Nephron progenitor cell (in vitro differentiated cells): ENCODE data around the gene RAMP2.
A peak's percentile ranks its signal among the peaks of the same experiment; 100 is the strongest.
"Not testable (repeated sequence)": the region's sequence is repeated elsewhere in the genome, so short reads cannot be mapped to it uniquely, and the experiment has no call there.

ENCODE experiments used
- DNase-seq: peaks from one replicate; pipeline ENCODE4 v3.0.0; 2021
- H3K27ac Mint-ChIP-seq: 2 replicates; pipeline ENCODE4 v1.8.0; 2021; ENCODE audit warnings: mild to moderate bottlenecking, moderate library complexity, mixed read lengths
- H3K27me3 Mint-ChIP-seq: 2 replicates; pipeline ENCODE4 v1.8.0; 2021; ENCODE audit warnings: mild to moderate bottlenecking, low read depth, mixed read lengths; ENCODE audit not compliant: poor library complexity
- H3K36me3 Mint-ChIP-seq: 2 replicates; pipeline ENCODE4 v1.8.0; 2021; ENCODE audit warnings: low read depth, mixed read lengths
- H3K4me1 Mint-ChIP-seq: 2 replicates; pipeline ENCODE4 v1.8.0; 2021; ENCODE audit warnings: mixed read lengths
- H3K4me3 Mint-ChIP-seq: 2 replicates; pipeline ENCODE4 v1.8.0; 2021; ENCODE audit warnings: mild to moderate bottlenecking, moderate library complexity, mixed read lengths
- H3K9me3 Mint-ChIP-seq: 2 replicates; pipeline ENCODE4 v1.8.0; 2021; ENCODE audit warnings: mild to moderate bottlenecking, moderate library complexity, mixed read lengths
- CTCF ChIP-seq: fragments of 200-600 bp; sonication (generic); IDR thresholded peaks from 2 replicates; pipeline ENCODE4 v1.5.0; 2021; ENCODE audit warnings: antibody characterized with exemption

RAMP2 gene

GRCh38 chr17:42760652-42761581 is at the start of gene RAMP2:
Gene RAMP2 (plus strand): TSS chr17:42761227. CDS start chr17:42761262, 35 bp downstream.
- H3K27ac Mint-ChIP-seq: no peak within 1 kb of the TSS
- no peak for TF ChIP-seq CTCF
- no peaks in the 10 kb centered on the region for H3K36me3 Mint-ChIP-seq
- H3K4me1 Mint-ChIP-seq: peaks cover 38% of the 10 kb centered on the region
- H3K9me3 Mint-ChIP-seq: no peaks in the 10 kb centered on the region
- H3K27me3 Mint-ChIP-seq: peaks cover 58% of the 10 kb centered on the region
- peak; percentile 70 for DNase-seq
- H3K4me3 Mint-ChIP-seq: peak within 1 kb of the TSS; percentile 72

- H3K4me1 Mint-ChIP-seq: no peaks in the 10 kb centered on the region
Observed at GRCh38 chr17:42720996-42721583, 39.9 kb upstream of the RAMP2 start.

GRCh38 chr17:42723636-42724035 is 37.4 kb upstream of the RAMP2 start:
- Mint-ChIP-seq H3K4me1 (no peaks in the 10 kb centered on the region), H3K27me3 (no peaks in the 10 kb centered on the region), H3K4me3 (no peak overlapping the region), H3K27ac (no peak overlapping the region), H3K9me3 (no peaks in the 10 kb centered on the region), H3K36me3 (peaks cover 44% of the 10 kb centered on the region)
- no peak for TF ChIP-seq CTCF
- DNase-seq: no peak

More at GRCh38 chr17:42720996-42721583, 39.9 kb upstream of the RAMP2 start:
- Mint-ChIP-seq H3K27me3 (no peaks in the 10 kb centered on the region), H3K27ac (no peak overlapping the region), H3K4me3 (no peak overlapping the region), H3K9me3 (no peaks in the 10 kb centered on the region), H3K36me3 (peaks cover 56% of the 10 kb centered on the region)
- TF ChIP-seq CTCF: peak; percentile 61
- peak; percentile 21 for DNase-seq

- no peak overlapping the region for H3K4me3 Mint-ChIP-seq
Observed at GRCh38 chr17:42725143-42725542, 35.9 kb upstream of the RAMP2 start.

GRCh38 chr17:42740699-42741098 is 20.3 kb upstream of the RAMP2 start:
- H3K9me3 Mint-ChIP-seq: peaks cover 8% of the 10 kb centered on the region
- H3K27ac Mint-ChIP-seq: peak overlapping the region; percentile 83
- no peak overlapping the region for H3K4me3 Mint-ChIP-seq
- peaks cover 8% of the 10 kb centered on the region for H3K36me3 Mint-ChIP-seq
- TF ChIP-seq CTCF: no peak
- H3K4me1 Mint-ChIP-seq: peaks cover 16% of the 10 kb centered on the region
- peaks cover 8% of the 10 kb centered on the region for H3K27me3 Mint-ChIP-seq
- DNase-seq: no peak

More at GRCh38 chr17:42725143-42725542, 35.9 kb upstream of the RAMP2 start:
- no peak for TF ChIP-seq CTCF
- Mint-ChIP-seq H3K27me3 (no peaks in the 10 kb centered on the region), H3K36me3 (peaks cover 50% of the 10 kb centered on the region), H3K9me3 (no peaks in the 10 kb centered on the region), H3K27ac (no peak overlapping the region), H3K4me1 (no peaks in the 10 kb centered on the region)
- DNase-seq: no peak

GRCh38 chr17:42742916-42743315 is 18.1 kb upstream of the RAMP2 start:
- H3K27ac Mint-ChIP-seq, DNase-seq, H3K36me3 Mint-ChIP-seq, H3K9me3 Mint-ChIP-seq: not testable (repeated sequence)
- peak overlapping the region; percentile 46 for H3K4me3 Mint-ChIP-seq
- H3K27me3 Mint-ChIP-seq: peaks cover 18% of the 10 kb centered on the region
- peaks cover 22% of the 10 kb centered on the region for H3K4me1 Mint-ChIP-seq
